Lower lobe of right lung (tissue), 2 donors: ENCODE data around the gene BTBD6. TPM values are rescaled to one million over a fixed set of nuclear protein-coding genes. Genes with fewer than 3 reads are reported as not detected.
"Not testable (repeated sequence)": the region's sequence is repeated elsewhere in the genome, so short reads cannot be mapped to it uniquely, and the experiment has no call there.

Experiments used
- ATAC-seq, 2 donors: fragments of 200-7000 bp; cut with Tn5 transposase; one replicate each; pipeline ENCODE4 v1.9.1; 2020 to 2022; ENCODE audit warnings: mild to moderate bottlenecking in 2 of 2, moderate library complexity in 2 of 2
- DNase-seq: peaks from one replicate; pipeline ENCODE4 v3.0.0-alpha.2; 2020
- H3K27ac ChIP-seq: fragments of 200-600 bp; one replicate; pipeline ENCODE4 v1.8.0; 2022
- H3K27me3 ChIP-seq: fragments of 200-600 bp; one replicate; pipeline ENCODE4 v1.8.0; 2022; ENCODE audit warnings: low read depth
- H3K36me3 ChIP-seq: fragments of 200-600 bp; one replicate; pipeline ENCODE4 v1.8.0; 2022; ENCODE audit warnings: mild to moderate bottlenecking
- H3K4me1 ChIP-seq: fragments of 200-600 bp; one replicate; pipeline ENCODE4 v1.8.0; 2022
- H3K4me3 ChIP-seq: fragments of 200-600 bp; one replicate; pipeline ENCODE4 v1.8.0; 2022; ENCODE audit warnings: mild to moderate bottlenecking
- H3K9me3 ChIP-seq: fragments of 200-600 bp; one replicate; pipeline ENCODE4 v1.8.0; 2022
- CTCF ChIP-seq: fragments of 200-600 bp; IDR thresholded peaks from one replicate; pipeline ENCODE4 v1.8.0; 2022; ENCODE audit warnings: antibody characterized with exemption, mild to moderate bottlenecking
- intact Hi-C: fragments of 100-400 bp; cut with DNase I; formaldehyde crosslinking; loops from one replicate; pipeline ENCODE4 v1.11.0; 2022
- total RNA-seq: library from RNA; stranded (reverse); fragmentation: NEBNext Ultra II Directional; extraction: Animal tissue kit (Norgen Biotek cat#: 25700); gene quantifications from one replicate; pipeline ENCODE4 v1.2.1, GENCODE V29; 2021
- donor health status: DM: no; HTN: yes; CAD: no; lungs with severe emphysema.

Gene BTBD6
- total RNA-seq, 1 donor from 2014 or later, result 53.0 TPM

DNA sequence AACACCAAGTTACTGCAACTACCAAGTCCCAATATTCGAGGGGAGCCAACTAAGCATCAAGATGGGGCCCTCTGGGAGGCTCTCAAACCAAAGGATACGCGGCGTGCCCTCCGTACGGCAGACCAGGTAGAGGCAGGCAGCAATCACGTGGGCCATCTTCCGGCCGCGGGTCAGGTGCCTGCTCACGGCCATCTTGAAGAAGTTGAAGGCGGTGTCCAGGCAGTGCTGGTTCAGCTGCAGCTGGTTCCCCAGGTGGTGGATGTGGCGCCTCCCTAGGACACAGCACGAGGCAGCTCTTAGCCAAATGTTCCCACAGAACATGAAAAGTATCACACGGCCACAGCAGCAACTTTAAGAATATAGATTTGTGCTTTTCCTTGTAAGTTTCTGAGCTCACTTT is 24.3 kb downstream of the BTBD6 start:
- DNase-seq, result no peak
- intact Hi-C loops, result no loop called here
- TF ChIP-seq CTCF, result no peak
- no peaks in the 10 kb centered on the region for H3K27me3 ChIP-seq
- no peaks in the 10 kb centered on the region for H3K9me3 ChIP-seq
- no peak overlapping the region for H3K4me3 ChIP-seq
- peak; percentile 45 to 64 for ATAC-seq
- peaks cover 7% of the 10 kb centered on the region for H3K4me1 ChIP-seq
- H3K27ac ChIP-seq, result peak overlapping the region; percentile 1
- H3K36me3 ChIP-seq, result peaks cover 29% of the 10 kb centered on the region

DNA sequence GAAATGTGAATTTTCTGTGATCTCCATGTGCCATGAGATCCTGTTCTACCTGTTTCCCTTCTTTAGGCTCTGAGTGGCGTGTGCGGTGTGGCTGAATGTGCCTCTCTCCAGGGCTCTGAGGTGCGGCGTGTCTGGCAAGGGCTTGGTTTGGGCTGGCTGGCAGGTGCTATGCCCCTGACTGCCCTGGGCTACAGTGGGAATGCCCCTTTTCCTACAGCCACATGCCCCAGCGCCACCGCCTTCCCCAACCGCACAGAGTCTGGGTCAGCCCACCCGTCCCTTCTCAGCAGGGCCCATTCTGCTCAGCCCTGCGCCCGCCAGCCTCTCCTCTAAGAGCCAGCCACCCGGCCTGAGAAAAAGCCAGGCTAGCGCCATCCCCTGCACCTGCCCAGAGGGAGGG is 24.7 kb downstream of the BTBD6 start:
- H3K9me3 ChIP-seq, result no peaks in the 10 kb centered on the region
- peak overlapping the region; percentile 1 for H3K27ac ChIP-seq
- peak; percentile 76 for DNase-seq

DNA sequence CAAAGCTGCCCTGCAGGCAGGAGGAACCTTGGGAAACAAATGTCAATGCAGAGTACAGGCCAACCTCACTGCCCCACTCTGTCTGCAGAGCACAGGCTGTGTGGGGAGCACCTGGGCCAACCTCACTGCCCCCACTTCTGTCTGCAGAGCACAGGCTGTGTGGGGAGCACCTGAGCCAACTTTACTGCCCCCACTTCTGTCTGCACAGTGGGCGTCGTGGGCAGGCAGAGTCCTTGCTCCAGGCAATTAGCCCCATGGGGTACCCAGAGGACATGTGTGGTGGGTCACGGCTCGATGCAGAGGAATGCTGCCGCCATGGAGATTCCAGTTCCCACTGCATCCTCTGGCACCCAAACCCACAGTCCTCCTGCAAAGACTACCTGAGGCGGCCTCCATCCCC is 26.3 kb downstream of the BTBD6 start:
- DNase-seq, result no peak
- ATAC-seq, result peak in 1 of 2 donors; percentile 5
- Histone ChIP-seq H3K4me1 (peaks cover 9% of the 10 kb centered on the region), H3K9me3 (no peaks in the 10 kb centered on the region), H3K36me3 (peaks cover 13% of the 10 kb centered on the region), H3K27me3 (no peaks in the 10 kb centered on the region), H3K4me3 (no peak overlapping the region), H3K27ac (no peak overlapping the region)
- intact Hi-C loops, result no loop called here
- TF ChIP-seq CTCF, result no peak

More for the DNA sequence above, 24.7 kb downstream of the BTBD6 start:
- Histone ChIP-seq H3K27me3 (no peaks in the 10 kb centered on the region), H3K4me1 (peaks cover 9% of the 10 kb centered on the region), H3K4me3 (no peak overlapping the region), H3K36me3 (peaks cover 25% of the 10 kb centered on the region)
- ATAC-seq, result peak; percentile 90
- intact Hi-C loops, result no loop called here
- no peak for TF ChIP-seq CTCF

DNA sequence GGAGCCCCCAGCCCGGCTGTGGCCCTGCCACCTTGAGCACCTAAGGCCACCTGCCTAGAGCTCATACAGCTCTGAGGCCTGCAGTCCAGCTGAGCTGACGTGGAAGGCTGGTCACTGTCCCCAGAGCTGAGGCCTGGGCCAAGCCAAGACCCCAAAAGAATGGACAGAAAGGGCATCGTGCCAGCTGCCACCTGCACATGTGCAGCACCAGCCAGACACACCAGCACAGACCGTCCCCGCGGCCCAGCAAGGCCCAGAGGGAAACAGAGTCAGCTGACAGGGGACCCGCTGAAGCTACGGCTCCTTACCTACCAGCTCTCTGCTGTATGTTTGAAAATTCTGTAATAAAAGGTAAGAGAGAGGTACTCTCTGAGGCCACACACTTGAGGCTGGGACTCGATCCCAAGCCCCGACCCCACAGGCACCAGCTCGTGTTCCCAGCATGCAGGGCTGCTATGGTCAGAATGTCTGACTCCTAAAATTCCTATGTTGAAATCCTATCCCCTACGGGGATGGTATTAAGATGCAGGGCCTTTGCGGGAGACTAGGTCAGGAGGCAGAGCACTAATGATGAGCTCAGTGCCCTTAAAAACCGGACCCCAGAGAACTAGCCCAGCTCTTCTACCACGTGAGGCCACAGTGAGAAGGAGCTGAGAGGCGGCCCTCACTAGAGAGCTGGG is 27.1 kb downstream of the BTBD6 start:
- Histone ChIP-seq H3K27ac (peak overlapping the region; percentile 26), H3K4me3 (no peak overlapping the region), H3K36me3 (peaks cover 11% of the 10 kb centered on the region), H3K4me1 (peaks cover 9% of the 10 kb centered on the region), H3K27me3 (no peaks in the 10 kb centered on the region), H3K9me3 (no peaks in the 10 kb centered on the region)
- intact Hi-C loops, result no loop called here
- DNase-seq, result no peak
- ATAC-seq, result no peak
- no peak for TF ChIP-seq CTCF

- H3K4me3 ChIP-seq, ATAC-seq, H3K36me3 ChIP-seq, H3K9me3 ChIP-seq, H3K27ac ChIP-seq, intact Hi-C loops, DNase-seq, H3K27me3 ChIP-seq, H3K4me1 ChIP-seq: not testable (repeated sequence)
These were observed 29.1 kb downstream of the BTBD6 start for GRCh38 chr14:105277448-105277847.

DNA sequence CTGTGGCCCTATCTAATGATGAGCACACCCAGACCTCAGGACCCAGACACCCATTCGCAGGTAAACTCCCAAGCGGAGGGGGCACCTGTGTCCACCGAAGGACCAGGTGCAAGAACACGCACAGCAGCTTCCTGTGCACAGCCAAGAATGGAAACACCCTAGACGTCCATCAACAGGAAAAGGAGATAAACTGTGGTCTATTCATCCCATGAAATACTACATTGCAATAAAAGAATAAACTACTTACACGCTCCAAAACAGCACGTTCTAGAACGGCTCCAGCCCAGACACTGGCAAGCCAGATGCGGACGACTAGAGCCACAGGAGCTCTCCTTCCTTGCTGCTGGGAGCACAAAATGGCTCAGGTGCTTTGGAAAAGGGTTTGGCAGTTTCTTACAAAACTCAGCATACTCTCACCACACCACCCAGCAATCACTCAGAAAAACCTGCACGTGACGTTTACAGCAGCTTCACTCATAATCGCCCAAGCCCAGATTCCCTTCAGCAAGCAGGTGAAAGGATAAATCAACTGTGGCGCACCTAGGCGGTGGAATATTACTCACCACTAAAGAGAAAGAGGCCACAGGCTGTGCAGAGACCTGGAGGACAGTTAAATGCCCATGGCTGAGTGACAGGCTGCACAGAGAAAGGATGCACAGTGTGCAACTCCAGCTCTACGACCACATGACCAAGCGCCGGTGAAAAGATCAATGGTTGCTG is 31.5 kb downstream of the BTBD6 start:
- ATAC-seq (no peak), DNase-seq (no peak)
- peaks cover 18% of the 10 kb centered on the region for H3K4me1 ChIP-seq
- no peaks in the 10 kb centered on the region for H3K9me3 ChIP-seq
- peaks cover 8% of the 10 kb centered on the region for H3K36me3 ChIP-seq
- no peak overlapping the region for H3K4me3 ChIP-seq
- intact Hi-C loops, result no loop called here
- no peak for TF ChIP-seq CTCF
- H3K27ac ChIP-seq, result no peak overlapping the region
- no peaks in the 10 kb centered on the region for H3K27me3 ChIP-seq
